SK-MEL-5 (cell line): Measurements from ENCODE around the gene HM13. TPM values are rescaled to one million over a fixed set of nuclear protein-coding genes. Genes with fewer than 3 reads are reported as not detected.
"Not testable (repeated sequence)": the region's sequence is repeated elsewhere in the genome, so short reads cannot be mapped to it uniquely, and the experiment has no call there.

Experiments
- DNase-seq: peaks from one replicate; pipeline ENCODE4 v3.0.0-alpha.2; 2016; ENCODE audit warnings: low read depth, low spot score
- in situ Hi-C: cut with HindIII; loops from 2 replicates; pipeline ENCODE4 v1.10.0; 2016; ENCODE audit warnings: low sequenced_read_pairs, high pct_unique_total_duplicates, low pct_unique_long_range_greater_than_20kb
- total RNA-seq: library from RNA; depleted of rRNA; stranded (reverse); fragments of >200 nt; shearing (Covaris generic); gene quantifications from 2 replicates; pipeline ENCODE4 v1.2.3, GENCODE V29; 2014

Gene HM13
- total RNA-seq, 1 experiment from 2014 or later = 120 TPM

GRCh38 chr20:31496761-31497295 lies 17.4 kb upstream of the HM13 start:
- DNase-seq = no peak
- in situ Hi-C loops = no loop called here

- no peak for DNase-seq
- in situ Hi-C loops = no loop called here
Observed at GRCh38 chr20:31497838-31498540, 16.3 kb upstream of the HM13 start.

- no peak for DNase-seq
- in situ Hi-C loops = no loop called here
Observed at GRCh38 chr20:31500527-31500926, 13.7 kb upstream of the HM13 start.

- in situ Hi-C loops = not testable (repeated sequence)
- DNase-seq = peak; percentile 91
Observed at GRCh38 chr20:31502884-31503673, 11.2 kb upstream of the HM13 start.

- in situ Hi-C loops = no loop called here
- DNase-seq = no peak
Observed at GRCh38 chr20:31505903-31506302, 8.3 kb upstream of the HM13 start.

GRCh38 chr20:31508517-31509244 lies 5.6 kb upstream of the HM13 start:
- no peak for DNase-seq
- in situ Hi-C loops = no loop called here

- no peak for DNase-seq
- in situ Hi-C loops = no loop called here
Observed at GRCh38 chr20:31515072-31515774, 981 bp downstream of the HM13 start.

GRCh38 chr20:31515775-31516107 lies 1.5 kb downstream of the HM13 start:
- no peak for DNase-seq
- in situ Hi-C loops = no loop called here

- in situ Hi-C loops = no loop called here
Observed at GRCh38 chr20:31516166-31516565, 1.9 kb downstream of the HM13 start.

GRCh38 chr20:31516651-31517050 lies 2.4 kb downstream of the HM13 start:
- in situ Hi-C loops = no loop called here
- DNase-seq = no peak

More at GRCh38 chr20:31516166-31516565, 1.9 kb downstream of the HM13 start:
- no peak for DNase-seq

- in situ Hi-C loops = no loop called here
- DNase-seq = peak; percentile 89
Observed at GRCh38 chr20:31517373-31517772, 3.1 kb downstream of the HM13 start.

- in situ Hi-C loops, DNase-seq: not testable (repeated sequence)
Observed at GRCh38 chr20:31521267-31521666, 7.0 kb downstream of the HM13 start.

GRCh38 chr20:31522731-31523130 lies 8.5 kb downstream of the HM13 start:
- in situ Hi-C loops = no loop called here
- no peak for DNase-seq

GRCh38 chr20:31523361-31524283 lies 9.4 kb downstream of the HM13 start:
- DNase-seq = no peak
- in situ Hi-C loops = no loop called here

GRCh38 chr20:31527266-31527665 lies 13.0 kb downstream of the HM13 start:
- DNase-seq = no peak
- in situ Hi-C loops = no loop called here

- in situ Hi-C loops = no loop called here
- DNase-seq = no peak
Observed at GRCh38 chr20:31535298-31535697, 21.1 kb downstream of the HM13 start.

- in situ Hi-C loops = no loop called here
- DNase-seq = no peak
Observed at GRCh38 chr20:31536575-31536974, 22.3 kb downstream of the HM13 start.
